GM18519 (cell line): ENCODE measurements around the gene DIPK1C.

ENCODE experiments used
- ATAC-seq: cut with Tn5 transposase; IDR thresholded peaks from one replicate; pipeline ENCODE4 v1.9.1; 2021; ENCODE audit warnings: mild to moderate bottlenecking, moderate library complexity; ENCODE audit not compliant: unreplicated experiment, low FRiP score

DIPK1C gene

GRCh38 chr18:74454279-74454751 lies 2.8 kb downstream of the DIPK1C start:
- ATAC-seq: no peak

- no peak for ATAC-seq
Measured at GRCh38 chr18:74453642-74454198, 3.4 kb downstream of the DIPK1C start.

GRCh38 chr18:74453016-74453566 lies 4.0 kb downstream of the DIPK1C start:
- no peak for ATAC-seq

GRCh38 chr18:74451148-74451547 lies 6.0 kb downstream of the DIPK1C start:
- no peak for ATAC-seq

GRCh38 chr18:74450626-74451025 lies 6.5 kb downstream of the DIPK1C start:
- ATAC-seq: no peak

GRCh38 chr18:74447404-74448152 lies 9.5 kb downstream of the DIPK1C start:
- no peak for ATAC-seq

- no peak for ATAC-seq
Measured at GRCh38 chr18:74446631-74447403, 10.3 kb downstream of the DIPK1C start.

GRCh38 chr18:74446178-74446577 lies 10.9 kb downstream of the DIPK1C start:
- no peak for ATAC-seq

- ATAC-seq: no peak
Measured at GRCh38 chr18:74445585-74445984, 11.5 kb downstream of the DIPK1C start.

- ATAC-seq: no peak
Measured at GRCh38 chr18:74444104-74444503, 13.0 kb downstream of the DIPK1C start.

GRCh38 chr18:74440808-74441427 lies 16.2 kb downstream of the DIPK1C start:
- ATAC-seq: no peak

GRCh38 chr18:74438091-74438490 lies 19.0 kb downstream of the DIPK1C start:
- ATAC-seq: no peak

- no peak for ATAC-seq
Measured at GRCh38 chr18:74436158-74436769, 20.8 kb downstream of the DIPK1C start.

GRCh38 chr18:74435740-74436139 lies 21.4 kb downstream of the DIPK1C start:
- ATAC-seq: no peak

GRCh38 chr18:74434466-74434865 lies 22.6 kb downstream of the DIPK1C start:
- no peak for ATAC-seq

GRCh38 chr18:74430806-74431571 lies 26.1 kb downstream of the DIPK1C start:
- ATAC-seq: no peak

GRCh38 chr18:74430231-74430630 lies 26.9 kb downstream of the DIPK1C start:
- no peak for ATAC-seq

GRCh38 chr18:74429096-74429495 lies 28.0 kb downstream of the DIPK1C start:
- ATAC-seq: no peak

- no peak for ATAC-seq
Measured at GRCh38 chr18:74427442-74428112, 29.5 kb downstream of the DIPK1C start.
